ENCODE measurements around the gene HDDC2.
"Not testable (repeated sequence)": the region's sequence is repeated elsewhere in the genome, so short reads cannot be mapped to it uniquely, and the experiment has no call there.

The HDDC2 gene

DNA sequence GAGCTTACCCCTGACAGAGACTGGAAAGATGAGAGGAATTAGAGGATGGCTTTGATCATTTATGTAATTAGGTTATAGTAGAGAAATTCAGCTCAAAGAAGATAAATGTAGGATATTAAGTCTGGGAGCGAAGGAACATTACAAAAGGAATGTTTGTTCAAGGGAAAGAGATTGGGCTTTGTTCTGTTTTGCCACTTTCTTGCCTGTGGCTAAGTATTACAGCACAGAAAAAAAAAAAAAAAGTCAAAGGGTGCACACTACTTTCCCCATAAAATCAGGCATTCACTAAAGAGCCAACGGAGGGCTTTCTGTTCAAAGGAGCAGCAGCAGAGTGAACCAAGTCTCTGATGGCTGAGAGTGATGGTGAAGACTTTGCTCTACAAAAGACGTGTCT is 5.0 kb upstream of the HDDC2 start:
- no peak for DNase-seq (ENCODE audit: low read depth in 2 of 2)

- no peak for DNase-seq (ENCODE audit: low read depth in 2 of 2)
Measured at GRCh38 chr6:125304970-125305660, 3.3 kb upstream of the HDDC2 start.

GRCh38 chr6:125303512-125303854 is 1.7 kb upstream of the HDDC2 start:
- DNase-seq (ENCODE audit: low read depth in 2 of 2), result no peak

- no peak for DNase-seq (ENCODE audit: low read depth in 2 of 2)
Measured at GRCh38 chr6:125302840-125303511, 1.2 kb upstream of the HDDC2 start.

DNA sequence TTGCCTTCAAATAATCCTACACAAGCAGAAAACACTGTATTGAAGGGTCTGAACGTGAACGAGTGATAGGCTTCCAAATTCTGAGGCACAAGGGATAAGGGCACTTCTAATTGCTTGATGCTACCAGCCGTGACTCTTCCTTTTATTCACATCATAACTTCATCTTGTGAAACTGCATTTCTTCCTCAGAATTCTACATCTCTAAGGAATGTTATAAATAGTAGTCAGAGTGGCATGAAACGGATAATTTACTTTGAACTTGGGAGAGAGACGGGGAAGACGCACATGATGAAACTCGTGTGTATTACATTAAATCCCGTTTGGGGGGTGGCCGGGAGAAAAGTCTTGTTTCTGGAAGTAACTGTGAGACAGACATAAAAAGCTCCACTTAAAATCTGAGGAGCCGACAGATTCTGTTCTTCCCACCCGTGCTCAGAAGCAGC is 754 bp downstream of the HDDC2 start:
- no peak for DNase-seq (ENCODE audit: low read depth in 2 of 2)

GRCh38 chr6:125299257-125299656 is 2.5 kb downstream of the HDDC2 start:
- no peak for DNase-seq (ENCODE audit: low read depth in 2 of 2)

DNA sequence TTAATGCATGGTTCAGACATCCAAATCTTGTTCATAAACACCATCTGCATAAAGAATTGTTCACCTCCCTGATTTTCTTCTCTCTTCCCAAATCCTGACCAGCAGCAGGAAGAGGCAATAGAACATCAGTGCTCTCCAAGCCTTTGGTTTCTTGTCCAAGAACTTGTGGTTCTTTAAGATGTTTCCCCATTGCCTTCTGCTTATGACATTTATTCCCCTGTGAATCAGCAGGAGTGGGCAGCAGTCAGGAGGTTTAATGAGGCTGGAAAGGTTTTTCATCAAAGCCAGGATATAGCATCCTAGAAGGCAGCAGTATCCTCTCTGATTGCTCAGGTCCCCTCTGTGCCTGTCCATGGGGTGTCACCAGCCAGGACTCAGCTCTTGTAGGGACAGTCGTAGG is 5.3 kb downstream of the HDDC2 start:
- no peak for DNase-seq (ENCODE audit: low read depth in 2 of 2)

GRCh38 chr6:125294925-125295324 is 6.8 kb downstream of the HDDC2 start:
- DNase-seq (ENCODE audit: low read depth in 2 of 2), result no peak

GRCh38 chr6:125294036-125294435 is 7.7 kb downstream of the HDDC2 start:
- no peak for DNase-seq (ENCODE audit: low read depth in 2 of 2)

- DNase-seq (ENCODE audit: low read depth in 2 of 2), result no peak
Measured at GRCh38 chr6:125293587-125293986, 8.2 kb downstream of the HDDC2 start.

GRCh38 chr6:125287718-125288117 is 14.0 kb downstream of the HDDC2 start:
- no peak for DNase-seq (ENCODE audit: low read depth in 2 of 2)

- no peak for DNase-seq (ENCODE audit: low read depth in 2 of 2)
Measured at GRCh38 chr6:125285936-125286335, 15.8 kb downstream of the HDDC2 start.

- DNase-seq (ENCODE audit: low read depth in 2 of 2), result no peak
Measured at GRCh38 chr6:125285353-125285752, 16.4 kb downstream of the HDDC2 start.

- DNase-seq (ENCODE audit: low read depth in 2 of 2), result not testable (repeated sequence)
Measured at GRCh38 chr6:125282470-125282869, 19.3 kb downstream of the HDDC2 start.

GRCh38 chr6:125280370-125281035 is 21.3 kb downstream of the HDDC2 start:
- DNase-seq (ENCODE audit: low read depth in 2 of 2), result not testable (repeated sequence)

- DNase-seq (ENCODE audit: low read depth in 2 of 2), result no peak
Measured at GRCh38 chr6:125279961-125280360, 21.8 kb downstream of the HDDC2 start.

DNA sequence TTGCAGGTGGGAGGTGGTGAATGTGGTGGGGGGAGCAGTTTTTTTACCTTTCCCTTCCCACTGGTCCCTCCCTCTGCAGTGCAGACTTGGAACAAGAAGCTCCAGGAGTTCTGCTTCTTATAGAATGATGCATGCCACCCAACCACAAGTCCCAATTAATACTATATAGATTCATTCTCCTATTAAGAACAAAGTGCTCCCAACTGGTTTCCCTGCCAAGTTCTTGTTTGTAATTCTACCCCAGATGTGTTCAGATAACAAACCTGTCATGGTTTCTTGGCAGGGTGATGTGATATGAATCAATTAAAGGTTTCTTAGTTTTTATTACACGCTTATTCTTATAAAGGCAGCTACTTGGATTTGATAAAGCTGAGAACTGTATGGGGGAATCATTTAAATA is 23.9 kb downstream of the HDDC2 start:
- no peak for DNase-seq (ENCODE audit: low read depth in 2 of 2)

- DNase-seq (ENCODE audit: low read depth in 2 of 2), result no peak
Measured at GRCh38 chr6:125275779-125276178, 26.0 kb downstream of the HDDC2 start.

DNA sequence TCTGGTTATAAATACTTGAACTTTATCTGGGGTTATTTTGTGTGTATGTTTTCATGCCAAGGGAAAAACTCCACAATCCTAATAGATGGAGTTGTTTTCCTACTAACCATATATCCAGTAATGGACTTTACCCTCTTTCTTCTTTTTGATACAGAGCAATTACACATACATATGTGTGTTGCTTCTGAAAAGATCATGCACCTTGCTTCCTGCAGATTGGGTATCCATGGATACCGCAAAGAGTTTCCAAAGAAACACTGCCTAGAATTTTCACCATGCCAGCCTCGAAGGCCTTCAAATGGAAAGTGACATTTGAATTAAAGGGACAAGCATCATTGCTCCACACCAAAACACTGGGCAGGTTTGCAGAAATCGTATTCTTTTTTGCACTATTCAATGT is 26.8 kb downstream of the HDDC2 start:
- DNase-seq (ENCODE audit: low read depth in 2 of 2), result no peak

GRCh38 chr6:125273965-125274364 is 27.8 kb downstream of the HDDC2 start:
- no peak for DNase-seq (ENCODE audit: low read depth in 2 of 2)

DNA sequence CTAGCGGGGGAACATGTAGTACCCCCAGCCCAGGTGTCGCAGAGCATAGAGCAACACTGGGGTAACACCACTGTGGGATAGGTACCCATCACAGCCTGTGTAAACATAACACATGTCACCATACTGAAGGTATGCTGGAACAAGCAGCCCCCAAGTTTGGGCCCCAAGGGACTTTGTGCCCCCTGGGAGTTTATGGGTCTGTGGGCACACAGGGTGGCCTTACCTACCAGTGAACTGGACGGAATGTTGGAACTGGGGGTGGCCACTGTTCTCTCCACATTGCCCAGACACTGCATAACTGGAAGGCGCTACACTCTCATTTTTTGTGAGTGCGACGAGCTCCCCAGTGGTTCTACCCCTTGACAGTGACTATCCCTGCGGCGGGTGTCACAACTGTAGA is 28.5 kb downstream of the HDDC2 start:
- DNase-seq (ENCODE audit: low read depth in 2 of 2), result no peak

DNA sequence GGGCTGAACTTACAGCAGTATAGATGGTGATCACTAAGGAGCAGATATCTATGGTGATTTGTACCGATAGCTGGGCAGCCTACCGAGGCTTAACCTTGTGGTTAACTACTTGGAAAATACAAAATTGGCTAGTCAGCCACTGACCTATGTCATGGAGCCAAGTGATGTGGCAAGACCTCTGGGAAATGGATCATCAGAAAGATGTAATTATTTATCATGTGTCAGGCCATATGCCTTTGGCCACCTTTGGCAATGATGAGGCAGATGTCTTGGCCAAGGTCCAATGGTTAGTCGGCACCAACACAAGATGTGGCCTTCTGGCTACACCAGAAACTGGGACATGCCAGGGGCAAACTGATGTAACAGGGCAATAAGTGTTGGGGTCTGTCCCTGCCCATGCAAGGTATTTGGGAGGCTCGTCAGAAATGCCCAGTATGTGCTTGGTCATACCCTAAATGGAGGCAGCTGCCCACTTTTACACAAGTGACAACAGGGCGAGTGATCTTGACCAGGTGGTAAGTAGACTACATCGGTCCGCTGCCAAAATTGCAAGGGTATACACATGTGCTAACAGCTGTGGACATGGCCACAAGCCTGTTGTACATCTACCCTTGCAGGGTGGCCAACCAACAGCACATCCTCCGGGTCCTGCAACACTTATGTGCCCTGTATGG is 30.1 kb downstream of the HDDC2 start:
- no peak for DNase-seq (ENCODE audit: low read depth in 2 of 2)

DNA sequence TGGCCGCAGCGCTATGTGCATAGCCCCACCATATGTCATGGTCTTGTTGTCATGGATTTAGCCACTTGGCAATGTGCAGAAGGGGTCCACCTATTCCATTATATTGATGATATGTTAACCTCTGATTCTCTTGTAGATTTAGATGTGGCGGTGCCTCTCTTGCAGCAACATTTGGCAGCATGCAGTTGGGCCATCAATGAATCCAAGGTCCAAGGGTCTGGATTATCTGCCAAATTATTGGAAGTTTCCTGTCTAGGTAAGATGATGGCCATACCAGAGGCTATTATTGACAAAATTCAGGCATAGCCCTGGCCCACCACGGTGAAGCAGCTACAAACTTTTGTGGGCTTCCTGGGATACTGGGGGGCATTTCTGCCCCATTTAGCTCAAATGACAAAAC is 31.4 kb downstream of the HDDC2 start:
- DNase-seq (ENCODE audit: low read depth in 2 of 2), result no peak
